Endometrial microvascular endothelial cells (primary cell): ENCODE measurements around the gene TEDC2. TPM values are rescaled to one million over a fixed set of nuclear protein-coding genes. Genes with fewer than 3 reads are reported as not detected.
"Not testable (repeated sequence)": the region's sequence is repeated elsewhere in the genome, so short reads cannot be mapped to it uniquely, and the experiment has no call there.

ENCODE experiments used
- in situ Hi-C: cut with HindIII; loops from 2 replicates; pipeline ENCODE4 v1.10.0; 2017; ENCODE audit warnings: low sequenced_read_pairs, low pct_unique_long_range_greater_than_20kb; ENCODE audit errors: inconsistent ontology term
- total RNA-seq: library from RNA; depleted of rRNA; stranded (reverse); fragments of >200 nt; gene quantifications from one replicate; pipeline ENCODE4 v1.2.3, GENCODE V29; 2015; ENCODE audit errors: inconsistent ontology term

Gene TEDC2
- total RNA-seq, 1 donor from 2014 or later, result 10.1 TPM

- in situ Hi-C loops, result not testable (repeated sequence)
Measured at GRCh38 chr16:2435236-2435635, 24.7 kb upstream of the TEDC2 start.

- in situ Hi-C loops, result no loop called here
Measured at GRCh38 chr16:2436110-2436509, 23.8 kb upstream of the TEDC2 start.

- in situ Hi-C loops, result no loop called here
Measured at GRCh38 chr16:2437032-2437790, 22.7 kb upstream of the TEDC2 start.

GRCh38 chr16:2438121-2438520, 21.8 kb upstream of the TEDC2 start:
- in situ Hi-C loops, result no loop called here

GRCh38 chr16:2439598-2439997, 20.3 kb upstream of the TEDC2 start:
- in situ Hi-C loops, result no loop called here

- in situ Hi-C loops, result not testable (repeated sequence)
Measured at GRCh38 chr16:2441143-2441804, 18.6 kb upstream of the TEDC2 start.

- in situ Hi-C loops, result no loop called here
Measured at GRCh38 chr16:2443555-2443954, 16.4 kb upstream of the TEDC2 start.

GRCh38 chr16:2447920-2448583, 11.9 kb upstream of the TEDC2 start:
- in situ Hi-C loops, result no loop called here

- in situ Hi-C loops, result no loop called here
Measured at GRCh38 chr16:2449118-2449517, 10.8 kb upstream of the TEDC2 start.

GRCh38 chr16:2450535-2450934, 9.4 kb upstream of the TEDC2 start:
- in situ Hi-C loops, result no loop called here

GRCh38 chr16:2450975-2451381, 8.9 kb upstream of the TEDC2 start:
- in situ Hi-C loops, result no loop called here

- in situ Hi-C loops, result no loop called here
Measured at GRCh38 chr16:2451851-2452320, 8.0 kb upstream of the TEDC2 start.

GRCh38 chr16:2452650-2453049, 7.3 kb upstream of the TEDC2 start:
- in situ Hi-C loops, result no loop called here

- in situ Hi-C loops, result no loop called here
Measured at GRCh38 chr16:2455081-2455845, 4.6 kb upstream of the TEDC2 start.

GRCh38 chr16:2456551-2457153, 3.3 kb upstream of the TEDC2 start:
- in situ Hi-C loops, result no loop called here

GRCh38 chr16:2457267-2457666, 2.6 kb upstream of the TEDC2 start:
- in situ Hi-C loops, result no loop called here

- in situ Hi-C loops, result no loop called here
Measured at GRCh38 chr16:2457946-2458345, 2.0 kb upstream of the TEDC2 start.

GRCh38 chr16:2458887-2459646, 842 bp upstream of the TEDC2 start:
- in situ Hi-C loops, result no loop called here
